Fibroblast of lung (primary cell): ENCODE results near the gene LACC1.

Experiments
- CTCF ChIP-seq, 2 donors: IDR thresholded peaks in 1 of 2; conservative IDR thresholded peaks in 1 of 2; 1 replicate in 1 of 2; 2 replicates in 1 of 2; pipeline ENCODE4 v1.5.1; 2011 to 2012; ENCODE audit warnings: low read length in 2 of 2, control low read depth in 1 of 2, inconsistent platforms in 1 of 2, low read depth in 1 of 2, mild to moderate bottlenecking in 1 of 2
- EZH2 ChIP-seq: IDR thresholded peaks from 2 replicates; pipeline ENCODE4 v1.5.1; 2012; ENCODE audit warnings: low read length, control low read depth, mild to moderate bottlenecking; ENCODE audit errors: missing control alignments

GRCh38 chr13:43937839-43938238, 58.1 kb downstream of the LACC1 start:
- TF ChIP-seq CTCF (conservative IDR thresholded peaks at IDR 0.05 in 1 of 2, IDR thresholded peaks at IDR 0.05 in 1 of 2; ENCODE audit: low read depth in 1 of 2, low read length in 2 of 2) (no peak), EZH2 (no peak)
